HepG2 (cell line): ENCODE results near the gene SUSD2. TPM values are rescaled to one million over a fixed set of nuclear protein-coding genes. Genes with fewer than 3 reads are reported as not detected.
"Not testable (repeated sequence)": the region's sequence is repeated elsewhere in the genome, so short reads cannot be mapped to it uniquely, and the experiment has no call there.

Source experiments
- ATAC-seq: fragments of 200-7000 bp; cut with Tn5 transposase; 3 replicates; pipeline ENCODE4 v1.9.1; 2020; ENCODE audit warnings: mild to moderate bottlenecking, moderate library complexity
- BruUV-seq: library from RNA; stranded (reverse); fragments of 400-500 nt; replicated peaks from 2 replicates; lab custom pipeline; 2021; lab: Mats Ljungman, UMichigan
- CTCF ChIA-PET: fragments of 300-600 bp; formaldehyde crosslinking; extraction: SDS; loops from one replicate; lab custom pipeline; 2021; ENCODE audit warnings: low total read pairs, inconsistent platforms, low intra/inter-chr PET ratio; lab: Yijun Ruan, JAX
- POLR2A ChIA-PET: fragments of 350-600 bp; sonication (Branson Sonifier 250); formaldehyde crosslinking; loops from one replicate; lab custom pipeline; 2020; ENCODE audit warnings: antibody characterized with exemption, inconsistent platforms; lab: Yijun Ruan, JAX
- DNase-seq: peaks from one replicate; pipeline ENCODE4 v3.0.0-alpha.2; 2015; ENCODE audit warnings: low spot score
- FAIRE-seq: peaks from 3 replicates; lab custom pipeline; 2011; peaks lifted over from hg19 to GRCh38; lab: Jason Lieb, UNC
- H2AFZ ChIP-seq: one replicate; pipeline ENCODE4 v1.6.1; 2011; ENCODE audit warnings: low read length, inconsistent platforms
- H3K27ac ChIP-seq: fragments of 300-600 bp; 3 replicates; pipeline ENCODE4 v1.8.0; 2011; ENCODE audit warnings: mixed run types, mild to moderate bottlenecking, mixed read lengths, low read length, inconsistent platforms; ENCODE audit not compliant: insufficient read depth; ENCODE audit errors: extremely low read length
- H3K27me3 ChIP-seq, 2 experiments: fragments of 200-600 bp in 1 of 2; 2 replicates in 1 of 2; 3 replicates in 1 of 2; pipeline versions ENCODE4 v1.6.0 to v1.8.0; 2011; ENCODE audit warnings: low read length in 2 of 2, mild to moderate bottlenecking in 2 of 2, moderate library complexity in 2 of 2, inconsistent platforms in 1 of 2; ENCODE audit not compliant: insufficient read depth in 2 of 2, control insufficient read depth in 1 of 2
- H3K36me3 ChIP-seq, 2 experiments: fragments of 200-600 bp in 1 of 2; replicated peaks in 1 of 2; 2 replicates in 1 of 2; 3 replicates in 1 of 2; pipeline versions ENCODE4 v1.5.1 to v1.8.0; 2011; ENCODE audit warnings: low read length in 2 of 2, inconsistent platforms in 1 of 2; ENCODE audit not compliant: insufficient read depth in 2 of 2, control insufficient read depth in 1 of 2
- H3K4me1 ChIP-seq: 2 replicates; pipeline ENCODE4 v1.5.1; 2012; ENCODE audit warnings: low read length, inconsistent platforms; ENCODE audit not compliant: insufficient read depth
- H3K4me2 ChIP-seq: 2 replicates; pipeline ENCODE4 v1.6.0; 2011; ENCODE audit warnings: low read depth, low read length, inconsistent platforms
- H3K4me3 ChIP-seq, 3 experiments: fragments of 200-600 bp in 1 of 3; sonication (generic), shearing (Covaris generic) in 1 of 3; replicated peaks in 1 of 3; 2 replicates each; pipeline ENCODE4 v1.5.1; 2011 to 2016; ENCODE audit warnings: low read length in 3 of 3, inconsistent platforms in 2 of 3, low read depth in 2 of 3, mild to moderate bottlenecking in 2 of 3, control low read depth in 1 of 3, mixed read lengths in 1 of 3; ENCODE audit not compliant: insufficient read depth in 1 of 3
- H3K79me2 ChIP-seq: one replicate; pipeline ENCODE4 v1.6.1; 2011; ENCODE audit warnings: low read length, inconsistent platforms; ENCODE audit not compliant: insufficient read depth
- H3K9ac ChIP-seq: 2 replicates; pipeline ENCODE4 v1.6.0; 2011; ENCODE audit warnings: mild to moderate bottlenecking, low read depth, low read length, inconsistent platforms; ENCODE audit not compliant: insufficient read depth
- H3K9me3 ChIP-seq: 2 replicates; pipeline ENCODE4 v1.5.1; 2012; ENCODE audit warnings: mild to moderate bottlenecking, low read length
- H4K20me1 ChIP-seq: 2 replicates; pipeline ENCODE4 v1.6.0; 2011; ENCODE audit warnings: inconsistent platforms, mild to moderate bottlenecking, low read length, moderate library complexity; ENCODE audit not compliant: insufficient read depth
- WGBS: methylation state at CpG from one replicate; pipeline ENCODE4 v1.1.6; 2017; ENCODE audit warnings: low lambda C conversion rate; 5-methylcytosine and 5-hydroxymethylcytosine counted together
- in situ Hi-C: cut with HindIII; loops from 2 replicates; pipeline ENCODE4 v1.10.0; 2017; ENCODE audit warnings: low pct_unique_long_range_greater_than_20kb; ENCODE audit not compliant: extremely low pct_ligation_motif_present
- intact Hi-C: fragments of 100-400 bp; cut with micrococcal nuclease; formaldehyde crosslinking; loops from one replicate; pipeline ENCODE4 v1.10.0; 2022; ENCODE audit not compliant: unreplicated experiment
- polyA plus RNA-seq, 8 experiments: library from polyadenylated mRNA; depleted of rRNA in 3 of 8; stranded (reverse) in 7 of 8; unstranded in 1 of 8; fragments of >200 nt; fragmentation: Illumina TruSeq in 4 of 8; extraction: Trizol in 4 of 8; gene quantifications; 2 replicates each; pipeline versions ENCODE4 v1.2.1 to v1.2.3, GENCODE V29; 2011 to 2016; ENCODE audit warnings: low read depth in 4 of 8, missing spikeins in 1 of 8, mixed read lengths in 1 of 8; ENCODE audit not compliant: insufficient read depth in 1 of 8
- total RNA-seq, 5 experiments: library from RNA; depleted of rRNA; stranded (reverse); fragments of >200 nt; fragmentation: Illumina TruSeq; extraction: Trizol; gene quantifications; 2 replicates each; pipeline ENCODE4 v1.2.3, GENCODE V29; 2016; ENCODE audit warnings: low read depth in 1 of 5
- TF ChIP-seq, protein P1 (sequence below): IDR thresholded peaks from 2 replicates; pipeline ENCODE4 v1.6.1; 2012; ENCODE audit warnings: low read length, improper control_type of control experiment

SUSD2 gene
- total and polyA plus RNA-seq, 2 of the 13 experiments (the other 11 are each of a cell fraction or from before 2014, with no cell fraction given) = 2.1 to 11.0 TPM

DNA sequence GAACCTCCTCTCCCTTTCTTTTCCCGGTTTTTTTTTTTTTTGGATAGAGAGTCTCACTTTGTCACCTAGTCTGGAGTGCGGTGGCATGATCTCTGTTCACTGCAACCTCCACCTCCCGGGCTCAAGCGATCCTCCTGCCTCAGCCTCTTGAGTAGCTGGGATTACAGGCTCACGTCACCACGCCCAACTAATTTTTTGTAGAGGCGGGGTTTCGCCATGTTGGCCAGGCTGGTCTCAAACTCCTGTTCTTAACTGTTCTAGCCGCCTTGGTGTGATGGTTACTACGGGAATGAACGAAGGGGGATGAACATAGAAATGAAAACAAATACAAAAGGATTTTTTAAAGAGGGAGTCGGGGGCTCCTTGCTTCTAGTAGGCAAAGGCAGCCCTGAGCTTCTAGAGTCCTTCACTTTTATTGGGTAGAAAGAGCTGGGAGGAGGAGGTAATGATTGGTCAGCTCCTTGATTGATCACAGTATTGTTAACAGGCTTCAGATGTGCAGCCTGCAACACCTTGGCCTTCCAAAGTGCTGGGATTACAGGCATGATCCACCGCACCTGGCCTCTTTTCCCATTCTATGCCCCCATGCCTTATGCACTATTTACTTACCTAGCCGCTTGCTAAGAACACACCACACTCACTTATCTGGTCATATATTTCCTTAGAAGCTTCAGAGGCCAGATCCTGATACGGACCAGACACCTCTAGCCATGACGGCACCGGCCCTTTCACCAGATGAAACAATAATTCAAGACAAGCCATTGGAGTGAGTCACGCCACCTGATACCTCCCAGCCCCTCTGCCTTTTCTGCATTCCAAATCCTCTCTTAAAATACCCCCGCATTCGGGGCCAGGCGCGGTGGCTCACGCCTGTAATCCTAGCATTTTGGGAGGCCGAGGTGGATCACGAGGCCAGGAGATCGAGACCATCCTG lies 20.7 kb downstream of the SUSD2 start (continued):
- TF ChIP-seq, protein P1, sequence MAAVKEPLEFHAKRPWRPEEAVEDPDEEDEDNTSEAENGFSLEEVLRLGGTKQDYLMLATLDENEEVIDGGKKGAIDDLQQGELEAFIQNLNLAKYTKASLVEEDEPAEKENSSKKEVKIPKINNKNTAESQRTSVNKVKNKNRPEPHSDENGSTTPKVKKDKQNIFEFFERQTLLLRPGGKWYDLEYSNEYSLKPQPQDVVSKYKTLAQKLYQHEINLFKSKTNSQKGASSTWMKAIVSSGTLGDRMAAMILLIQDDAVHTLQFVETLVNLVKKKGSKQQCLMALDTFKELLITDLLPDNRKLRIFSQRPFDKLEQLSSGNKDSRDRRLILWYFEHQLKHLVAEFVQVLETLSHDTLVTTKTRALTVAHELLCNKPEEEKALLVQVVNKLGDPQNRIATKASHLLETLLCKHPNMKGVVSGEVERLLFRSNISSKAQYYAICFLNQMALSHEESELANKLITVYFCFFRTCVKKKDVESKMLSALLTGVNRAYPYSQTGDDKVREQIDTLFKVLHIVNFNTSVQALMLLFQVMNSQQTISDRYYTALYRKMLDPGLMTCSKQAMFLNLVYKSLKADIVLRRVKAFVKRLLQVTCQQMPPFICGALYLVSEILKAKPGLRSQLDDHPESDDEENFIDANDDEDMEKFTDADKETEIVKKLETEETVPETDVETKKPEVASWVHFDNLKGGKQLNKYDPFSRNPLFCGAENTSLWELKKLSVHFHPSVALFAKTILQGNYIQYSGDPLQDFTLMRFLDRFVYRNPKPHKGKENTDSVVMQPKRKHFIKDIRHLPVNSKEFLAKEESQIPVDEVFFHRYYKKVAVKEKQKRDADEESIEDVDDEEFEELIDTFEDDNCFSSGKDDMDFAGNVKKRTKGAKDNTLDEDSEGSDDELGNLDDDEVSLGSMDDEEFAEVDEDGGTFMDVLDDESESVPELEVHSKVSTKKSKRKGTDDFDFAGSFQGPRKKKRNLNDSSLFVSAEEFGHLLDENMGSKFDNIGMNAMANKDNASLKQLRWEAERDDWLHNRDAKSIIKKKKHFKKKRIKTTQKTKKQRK = no peak

DNA sequence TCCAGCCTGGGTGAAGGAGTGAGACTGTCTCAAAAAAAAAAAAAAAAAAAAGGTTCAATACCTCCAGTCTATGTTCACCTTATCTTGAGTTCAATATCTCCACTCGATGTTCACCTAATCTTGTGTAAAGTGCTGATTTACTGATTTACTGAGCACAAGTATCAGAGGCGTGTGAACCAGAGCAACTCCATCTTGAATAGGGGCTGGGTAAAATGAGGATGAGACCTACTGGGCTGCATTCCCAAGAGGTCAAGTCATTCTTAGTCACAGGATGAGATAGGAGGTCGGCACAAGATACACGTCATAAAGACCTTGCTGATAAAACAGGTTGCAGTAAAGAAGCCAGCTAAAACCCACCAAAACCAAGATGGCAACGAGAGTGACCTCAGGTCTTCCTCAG lies 22.6 kb downstream of the SUSD2 start:
- DNase-seq, intact Hi-C loops, in situ Hi-C loops, H3K4me2 ChIP-seq, H3K9me3 ChIP-seq, ATAC-seq, H3K36me3 ChIP-seq, H3K4me3 ChIP-seq, H3K79me2 ChIP-seq, BruUV-seq, H4K20me1 ChIP-seq, H3K27ac ChIP-seq, FAIRE-seq, H3K9ac ChIP-seq, H2AFZ ChIP-seq, CTCF ChIA-PET, POLR2A ChIA-PET, H3K27me3 ChIP-seq: not testable (repeated sequence)
- 96% methylated on average over 5 of the region's 5 CpGs for WGBS
- peaks cover 68% of the 10 kb centered on the region for H3K4me1 ChIP-seq
